GM21717 (cell line): ENCODE results near the gene DAD1.
A peak's percentile ranks its signal among the peaks of the same experiment; 100 is the strongest.
"Not testable (repeated sequence)": the region's sequence is repeated elsewhere in the genome, so short reads cannot be mapped to it uniquely, and the experiment has no call there.

Source experiments
- ATAC-seq: cut with Tn5 transposase; IDR thresholded peaks from one replicate; pipeline ENCODE4 v1.9.1; 2021; ENCODE audit warnings: mild to moderate bottlenecking, moderate library complexity; ENCODE audit not compliant: unreplicated experiment

DAD1 gene

GRCh38 chr14:22569737-22570131 is 19.3 kb downstream of the DAD1 start:
- ATAC-seq = no peak

- ATAC-seq = no peak
Observed at GRCh38 chr14:22569106-22569736, 19.8 kb downstream of the DAD1 start.

- no peak for ATAC-seq
Observed at GRCh38 chr14:22567437-22567836, 21.6 kb downstream of the DAD1 start.

GRCh38 chr14:22566845-22567244 is 22.2 kb downstream of the DAD1 start:
- ATAC-seq = no peak

GRCh38 chr14:22566266-22566665 is 22.8 kb downstream of the DAD1 start:
- not testable (repeated sequence) for ATAC-seq

GRCh38 chr14:22565391-22565945 is 23.6 kb downstream of the DAD1 start:
- ATAC-seq = peak; percentile 31

GRCh38 chr14:22564463-22564862 is 24.6 kb downstream of the DAD1 start:
- ATAC-seq = no peak

GRCh38 chr14:22563987-22564386 is 25.0 kb downstream of the DAD1 start:
- peak; percentile 31 for ATAC-seq

- no peak for ATAC-seq
Observed at GRCh38 chr14:22561661-22562579, 27.1 kb downstream of the DAD1 start.

GRCh38 chr14:22561366-22561660 is 27.7 kb downstream of the DAD1 start:
- ATAC-seq = no peak

- ATAC-seq = no peak
Observed at GRCh38 chr14:22560662-22561365, 28.2 kb downstream of the DAD1 start.

- no peak for ATAC-seq
Observed at GRCh38 chr14:22559041-22559440, 30.0 kb downstream of the DAD1 start.

GRCh38 chr14:22558221-22558913 is 30.7 kb downstream of the DAD1 start:
- ATAC-seq = no peak

- ATAC-seq = no peak
Observed at GRCh38 chr14:22557846-22558220, 31.2 kb downstream of the DAD1 start.

- peak; percentile 27 for ATAC-seq
Observed at GRCh38 chr14:22556990-22557623, 31.9 kb downstream of the DAD1 start.

GRCh38 chr14:22556021-22556989 is 32.7 kb downstream of the DAD1 start:
- ATAC-seq = peak; percentile 64

GRCh38 chr14:22555384-22556011 is 33.5 kb downstream of the DAD1 start:
- peak; percentile 17 for ATAC-seq

- no peak for ATAC-seq
Observed at GRCh38 chr14:22554498-22555383, 34.3 kb downstream of the DAD1 start.
